ENCODE data around the gene POLD4. TPM values are rescaled to one million over a fixed set of nuclear protein-coding genes. Genes with fewer than 3 reads are reported as not detected.

POLD4 gene
- total and polyA plus RNA-seq, 2 of the 13 experiments (the other 11 are each of a cell fraction or from before 2014, with no cell fraction given): 10.5 to 27.4 TPM

DNA sequence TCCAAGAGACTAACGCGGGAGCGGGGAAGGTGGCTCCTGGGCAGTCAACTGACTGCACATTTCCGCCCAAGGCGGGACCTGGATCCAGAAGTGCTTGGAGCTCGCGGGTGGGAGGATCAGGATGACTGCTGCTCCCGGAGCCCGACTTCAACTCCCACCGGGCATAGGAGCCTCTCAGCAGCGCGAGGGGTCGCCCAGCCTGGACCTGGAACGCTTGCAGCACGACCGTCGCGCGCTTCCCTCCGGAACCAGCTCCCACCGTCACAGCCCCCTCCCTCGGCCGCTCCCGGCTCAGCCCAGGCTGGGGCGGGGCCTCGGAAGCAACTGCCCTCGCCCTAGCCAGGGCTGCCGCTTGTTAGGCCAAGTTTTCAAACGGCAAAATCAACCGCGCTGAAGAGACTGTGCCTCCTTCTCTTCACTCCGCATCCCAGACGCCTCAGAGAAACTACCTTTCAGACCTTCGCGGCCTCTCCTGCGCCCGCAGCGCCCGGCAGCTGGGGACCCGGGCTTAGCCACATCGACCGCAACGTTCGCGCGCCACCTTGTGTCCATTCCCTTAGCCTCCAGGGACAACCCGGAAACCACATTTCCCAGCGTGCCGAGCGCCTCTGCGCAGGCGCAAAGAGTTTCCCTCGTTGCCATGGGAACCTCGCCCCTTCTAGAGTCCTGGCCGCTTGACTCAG, 36.0 kb downstream of the POLD4 start (continued):
- TF ChIP-seq ZFY (CRISPR knock-in tag; IDR thresholded peaks at IDR 0.05) (peak; percentile 83), ZNF160 (CRISPR knock-in tag; IDR thresholded peaks at IDR 0.05) (no peak), KLF9 (CRISPR knock-in tag; IDR thresholded peaks at IDR 0.05; ENCODE audit: low read depth) (peak; percentile 58; the same call in 1 of the 2 replicates), SMARCC2 (IDR thresholded peaks at IDR 0.05) (no peak), TAF1 (CRISPR knock-in tag; IDR thresholded peaks at IDR 0.05) (peak; percentile 74), KMT2A (CRISPR knock-in tag; IDR thresholded peaks at IDR 0.05) (no peak; the same call in 1 of the 2 replicates), ZNF713 (CRISPR knock-in tag; IDR thresholded peaks at IDR 0.05) (no peak), KMT2B (CRISPR knock-in tag; IDR thresholded peaks at IDR 0.05) (peak; percentile 78), ZNF430 (CRISPR knock-in tag; IDR thresholded peaks at IDR 0.05) (peak; percentile 97; the same call in 1 of the 2 replicates), ZNF224 (CRISPR knock-in tag; IDR thresholded peaks at IDR 0.05) (peak; percentile 74; the same call in 1 of the 2 replicates), ARNT2 (CRISPR knock-in tag; IDR thresholded peaks at IDR 0.05; ENCODE audit: low read depth) (peak; percentile 34; the same call in 1 of the 2 replicates), POGZ (CRISPR knock-in tag; IDR thresholded peaks at IDR 0.05) (peak; percentile 76), ZNF614 (CRISPR knock-in tag; IDR thresholded peaks at IDR 0.05; ENCODE audit: borderline replicate concordance) (peak; percentile 64; the same call in 1 of the 2 replicates), KDM5B (CRISPR knock-in tag; IDR thresholded peaks at IDR 0.05; ENCODE audit: borderline replicate concordance) (peak; percentile 78)
- TF ChIP-seq, protein P1, sequence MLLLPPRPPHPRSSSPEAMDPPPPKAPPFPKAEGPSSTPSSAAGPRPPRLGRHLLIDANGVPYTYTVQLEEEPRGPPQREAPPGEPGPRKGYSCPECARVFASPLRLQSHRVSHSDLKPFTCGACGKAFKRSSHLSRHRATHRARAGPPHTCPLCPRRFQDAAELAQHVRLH (CRISPR knock-in tag; IDR thresholded peaks at IDR 0.05; ENCODE audit: borderline replicate concordance, low read depth): peak; percentile 36
- TF ChIP-seq, protein P2, sequence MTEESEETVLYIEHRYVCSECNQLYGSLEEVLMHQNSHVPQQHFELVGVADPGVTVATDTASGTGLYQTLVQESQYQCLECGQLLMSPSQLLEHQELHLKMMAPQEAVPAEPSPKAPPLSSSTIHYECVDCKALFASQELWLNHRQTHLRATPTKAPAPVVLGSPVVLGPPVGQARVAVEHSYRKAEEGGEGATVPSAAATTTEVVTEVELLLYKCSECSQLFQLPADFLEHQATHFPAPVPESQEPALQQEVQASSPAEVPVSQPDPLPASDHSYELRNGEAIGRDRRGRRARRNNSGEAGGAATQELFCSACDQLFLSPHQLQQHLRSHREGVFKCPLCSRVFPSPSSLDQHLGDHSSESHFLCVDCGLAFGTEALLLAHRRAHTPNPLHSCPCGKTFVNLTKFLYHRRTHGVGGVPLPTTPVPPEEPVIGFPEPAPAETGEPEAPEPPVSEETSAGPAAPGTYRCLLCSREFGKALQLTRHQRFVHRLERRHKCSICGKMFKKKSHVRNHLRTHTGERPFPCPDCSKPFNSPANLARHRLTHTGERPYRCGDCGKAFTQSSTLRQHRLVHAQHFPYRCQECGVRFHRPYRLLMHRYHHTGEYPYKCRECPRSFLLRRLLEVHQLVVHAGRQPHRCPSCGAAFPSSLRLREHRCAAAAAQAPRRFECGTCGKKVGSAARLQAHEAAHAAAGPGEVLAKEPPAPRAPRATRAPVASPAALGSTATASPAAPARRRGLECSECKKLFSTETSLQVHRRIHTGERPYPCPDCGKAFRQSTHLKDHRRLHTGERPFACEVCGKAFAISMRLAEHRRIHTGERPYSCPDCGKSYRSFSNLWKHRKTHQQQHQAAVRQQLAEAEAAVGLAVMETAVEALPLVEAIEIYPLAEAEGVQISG (CRISPR knock-in tag; IDR thresholded peaks at IDR 0.05): peak; percentile 87
- TF ChIP-seq, protein P3, sequence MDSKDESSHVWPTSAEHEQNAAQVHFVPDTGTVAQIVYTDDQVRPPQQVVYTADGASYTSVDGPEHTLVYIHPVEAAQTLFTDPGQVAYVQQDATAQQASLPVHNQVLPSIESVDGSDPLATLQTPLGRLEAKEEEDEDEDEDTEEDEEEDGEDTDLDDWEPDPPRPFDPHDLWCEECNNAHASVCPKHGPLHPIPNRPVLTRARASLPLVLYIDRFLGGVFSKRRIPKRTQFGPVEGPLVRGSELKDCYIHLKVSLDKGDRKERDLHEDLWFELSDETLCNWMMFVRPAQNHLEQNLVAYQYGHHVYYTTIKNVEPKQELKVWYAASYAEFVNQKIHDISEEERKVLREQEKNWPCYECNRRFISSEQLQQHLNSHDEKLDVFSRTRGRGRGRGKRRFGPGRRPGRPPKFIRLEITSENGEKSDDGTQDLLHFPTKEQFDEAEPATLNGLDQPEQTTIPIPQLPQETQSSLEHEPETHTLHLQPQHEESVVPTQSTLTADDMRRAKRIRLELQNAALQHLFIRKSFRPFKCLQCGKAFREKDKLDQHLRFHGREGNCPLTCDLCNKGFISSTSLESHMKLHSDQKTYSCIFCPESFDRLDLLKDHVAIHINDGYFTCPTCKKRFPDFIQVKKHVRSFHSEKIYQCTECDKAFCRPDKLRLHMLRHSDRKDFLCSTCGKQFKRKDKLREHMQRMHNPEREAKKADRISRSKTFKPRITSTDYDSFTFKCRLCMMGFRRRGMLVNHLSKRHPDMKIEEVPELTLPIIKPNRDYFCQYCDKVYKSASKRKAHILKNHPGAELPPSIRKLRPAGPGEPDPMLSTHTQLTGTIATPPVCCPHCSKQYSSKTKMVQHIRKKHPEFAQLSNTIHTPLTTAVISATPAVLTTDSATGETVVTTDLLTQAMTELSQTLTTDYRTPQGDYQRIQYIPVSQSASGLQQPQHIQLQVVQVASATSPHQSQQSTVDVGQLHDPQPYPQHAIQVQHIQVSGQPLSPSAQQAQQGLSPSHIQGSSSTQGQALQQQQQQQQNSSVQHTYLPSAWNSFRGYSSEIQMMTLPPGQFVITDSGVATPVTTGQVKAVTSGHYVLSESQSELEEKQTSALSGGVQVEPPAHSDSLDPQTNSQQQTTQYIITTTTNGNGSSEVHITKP (CRISPR knock-in tag; IDR thresholded peaks at IDR 0.05; ENCODE audit: low read depth): 0 out of 2 replicates have a peak, but pooled peaks have one; percentile 24
- TF ChIP-seq, protein P4, sequence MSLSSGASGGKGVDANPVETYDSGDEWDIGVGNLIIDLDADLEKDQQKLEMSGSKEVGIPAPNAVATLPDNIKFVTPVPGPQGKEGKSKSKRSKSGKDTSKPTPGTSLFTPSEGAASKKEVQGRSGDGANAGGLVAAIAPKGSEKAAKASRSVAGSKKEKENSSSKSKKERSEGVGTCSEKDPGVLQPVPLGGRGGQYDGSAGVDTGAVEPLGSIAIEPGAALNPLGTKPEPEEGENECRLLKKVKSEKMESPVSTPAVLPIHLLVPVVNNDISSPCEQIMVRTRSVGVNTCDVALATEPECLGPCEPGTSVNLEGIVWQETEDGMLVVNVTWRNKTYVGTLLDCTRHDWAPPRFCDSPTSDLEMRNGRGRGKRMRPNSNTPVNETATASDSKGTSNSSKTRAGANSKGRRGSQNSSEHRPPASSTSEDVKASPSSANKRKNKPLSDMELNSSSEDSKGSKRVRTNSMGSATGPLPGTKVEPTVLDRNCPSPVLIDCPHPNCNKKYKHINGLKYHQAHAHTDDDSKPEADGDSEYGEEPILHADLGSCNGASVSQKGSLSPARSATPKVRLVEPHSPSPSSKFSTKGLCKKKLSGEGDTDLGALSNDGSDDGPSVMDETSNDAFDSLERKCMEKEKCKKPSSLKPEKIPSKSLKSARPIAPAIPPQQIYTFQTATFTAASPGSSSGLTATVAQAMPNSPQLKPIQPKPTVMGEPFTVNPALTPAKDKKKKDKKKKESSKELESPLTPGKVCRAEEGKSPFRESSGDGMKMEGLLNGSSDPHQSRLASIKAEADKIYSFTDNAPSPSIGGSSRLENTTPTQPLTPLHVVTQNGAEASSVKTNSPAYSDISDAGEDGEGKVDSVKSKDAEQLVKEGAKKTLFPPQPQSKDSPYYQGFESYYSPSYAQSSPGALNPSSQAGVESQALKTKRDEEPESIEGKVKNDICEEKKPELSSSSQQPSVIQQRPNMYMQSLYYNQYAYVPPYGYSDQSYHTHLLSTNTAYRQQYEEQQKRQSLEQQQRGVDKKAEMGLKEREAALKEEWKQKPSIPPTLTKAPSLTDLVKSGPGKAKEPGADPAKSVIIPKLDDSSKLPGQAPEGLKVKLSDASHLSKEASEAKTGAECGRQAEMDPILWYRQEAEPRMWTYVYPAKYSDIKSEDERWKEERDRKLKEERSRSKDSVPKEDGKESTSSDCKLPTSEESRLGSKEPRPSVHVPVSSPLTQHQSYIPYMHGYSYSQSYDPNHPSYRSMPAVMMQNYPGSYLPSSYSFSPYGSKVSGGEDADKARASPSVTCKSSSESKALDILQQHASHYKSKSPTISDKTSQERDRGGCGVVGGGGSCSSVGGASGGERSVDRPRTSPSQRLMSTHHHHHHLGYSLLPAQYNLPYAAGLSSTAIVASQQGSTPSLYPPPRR (CRISPR knock-in tag; IDR thresholded peaks at IDR 0.05; ENCODE audit: borderline replicate concordance): no peak
